Natural killer cell (primary cell): ENCODE measurements around the gene FHL3. TPM values are rescaled to one million over a fixed set of nuclear protein-coding genes. Genes with fewer than 3 reads are reported as not detected.

Source experiments
- ATAC-seq, 3 donors: fragments of 150-1000 bp in 2 of 3; fragments of 200-7000 bp in 1 of 3; cut with Tn5 transposase; 1 replicate in 1 of 3; 2 replicates in 2 of 3; pipeline ENCODE4 v1.10.0; 2021; ENCODE audit warnings: mild to moderate bottlenecking in 2 of 3, moderate library complexity in 2 of 3
- DNase-seq, 2 donors: peaks; one replicate each; pipeline versions ENCODE4 v3.0.0 to v3.0.0-alpha.2; 2013 to 2021; ENCODE audit warnings: mixed read lengths in 1 of 2
- H3K27ac ChIP-seq: one replicate; pipeline ENCODE4 v1.5.1; 2013; ENCODE audit warnings: mild to moderate bottlenecking, low read length
- H3K27me3 ChIP-seq: one replicate; pipeline ENCODE4 v1.6.1; 2013; ENCODE audit warnings: low read length; ENCODE audit not compliant: control insufficient read depth, insufficient read depth
- H3K36me3 ChIP-seq: one replicate; pipeline ENCODE4 v1.6.1; 2013; ENCODE audit warnings: low read length; ENCODE audit not compliant: control insufficient read depth, insufficient read depth
- H3K4me1 ChIP-seq: one replicate; pipeline ENCODE4 v1.6.1; 2013; ENCODE audit warnings: low read length; ENCODE audit not compliant: control insufficient read depth, insufficient read depth
- H3K4me3 ChIP-seq: one replicate; pipeline ENCODE4 v1.5.1; 2013; ENCODE audit warnings: low read length
- H3K9me3 ChIP-seq: one replicate; pipeline ENCODE4 v1.6.1; 2013; ENCODE audit warnings: low read length; ENCODE audit not compliant: control insufficient read depth, insufficient read depth
- H3K27ac Mint-ChIP-seq, 2 donors: one replicate each; pipeline ENCODE4 v1.8.0; 2022; ENCODE audit warnings: mild to moderate bottlenecking in 2 of 2, mixed read lengths in 2 of 2, moderate library complexity in 1 of 2
- H3K27me3 Mint-ChIP-seq, 2 donors: one replicate each; pipeline ENCODE4 v1.8.0; 2022; ENCODE audit warnings: low read depth in 2 of 2, mixed read lengths in 2 of 2
- H3K36me3 Mint-ChIP-seq: one replicate; pipeline ENCODE4 v1.8.0; 2022; ENCODE audit warnings: mixed read lengths
- H3K4me1 Mint-ChIP-seq, 2 donors: one replicate each; pipeline ENCODE4 v1.8.0; 2022; ENCODE audit warnings: mixed read lengths in 2 of 2
- H3K4me3 Mint-ChIP-seq: one replicate; pipeline ENCODE4 v1.8.0; 2022; ENCODE audit warnings: mild to moderate bottlenecking, moderate library complexity, mixed read lengths
- H3K9me3 Mint-ChIP-seq, 2 donors: one replicate each; pipeline ENCODE4 v1.8.0; 2022; ENCODE audit warnings: mixed read lengths in 2 of 2
- CTCF ChIP-seq: fragments of 200-600 bp; IDR thresholded peaks from one replicate; pipeline ENCODE4 v1.8.0; 2022; ENCODE audit warnings: antibody characterized with exemption
- WGBS: methylation state at CpG from one replicate; pipeline ENCODE4 v1.1.7; 2013; ENCODE audit warnings: missing lambda C conversion rate; ENCODE audit not compliant: insufficient coverage; 5-methylcytosine and 5-hydroxymethylcytosine counted together
- intact Hi-C: fragments of 100-400 bp; cut with micrococcal nuclease; formaldehyde crosslinking; loops from one replicate; pipeline ENCODE4 v1.14.2; 2022
- total RNA-seq, 4 donors: library from RNA; stranded (reverse); fragments of 120-200 nt in 1 of 4; gene quantifications; one replicate each; pipeline versions ENCODE4 v1.2.3 to v1.2.4, GENCODE V29; 2013 to 2022

FHL3 gene
- total RNA-seq, 3 donors from 2014 or later (not counting 1 experiment from before 2014, with no cell fraction given): 49.3 to 82.6 (median 53.6) TPM

GRCh38 chr1:38000529-38001455, 4.5 kb downstream of the FHL3 start:
- Mint-ChIP-seq H3K4me3 (peak overlapping the region; percentile 66), H3K36me3 (no peaks in the 10 kb centered on the region), H3K4me1 (peaks cover 58 to 68% of the 10 kb centered on the region in 2 donors), H3K9me3 (no peaks in the 10 kb centered on the region), H3K27ac (peak overlapping the region; percentile 88 to 92), H3K27me3 (no peaks in the 10 kb centered on the region)
- Histone ChIP-seq H3K4me3 (no peak overlapping the region), H3K4me1 (peaks cover 77% of the 10 kb centered on the region), H3K27me3 (no peaks in the 10 kb centered on the region), H3K27ac (peak overlapping the region; percentile 50), H3K36me3 (peaks cover 24% of the 10 kb centered on the region), H3K9me3 (no peaks in the 10 kb centered on the region)
- TF ChIP-seq CTCF: no peak
- 47% methylated on average over 11 of the region's 13 CpGs for WGBS
- ATAC-seq (peak; percentile 36 to 65 (median 56)), DNase-seq (no peak)
- intact Hi-C loops: loop anchor here (10.0 kb wide), 1 partner anchor 526 kb away; the partner anchor contains the start of gene ZC3H12A

DNA sequence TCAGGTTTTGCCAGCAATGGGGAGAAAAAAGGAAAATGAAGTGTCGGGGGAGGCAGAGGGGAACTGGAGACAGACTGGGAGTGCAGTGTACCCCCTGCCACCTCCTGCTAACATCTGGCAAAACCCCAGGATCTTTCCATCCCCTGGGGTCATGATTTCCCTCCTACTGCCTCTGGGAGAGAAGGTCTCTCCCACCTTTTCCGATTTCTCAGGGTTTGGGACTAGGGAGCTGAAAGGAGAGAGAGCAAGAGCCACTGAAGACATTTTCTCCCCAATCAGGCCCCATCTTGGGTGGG, 5.1 kb downstream of the FHL3 start:
- intact Hi-C loops: loop anchor here (10.0 kb wide), 1 partner anchor 525 kb away; the partner anchor contains the start of gene ZC3H12A
- peaks cover 24% of the 10 kb centered on the region for H3K36me3 ChIP-seq
- Mint-ChIP-seq H3K4me1 (peaks cover 62 to 70% of the 10 kb centered on the region in 2 donors), H3K9me3 (no peaks in the 10 kb centered on the region), H3K27ac (peak overlapping the region; percentile 88 to 92), H3K27me3 (no peaks in the 10 kb centered on the region), H3K36me3 (no peaks in the 10 kb centered on the region), H3K4me3 (peak overlapping the region; percentile 66)
- H3K27ac ChIP-seq: peak overlapping the region; percentile 50
- no peak for TF ChIP-seq CTCF
- H3K4me1 ChIP-seq: peaks cover 80% of the 10 kb centered on the region
- 100% methylated on average over 1 of the region's 2 CpGs for WGBS
- H3K4me3 ChIP-seq: no peak overlapping the region
- ATAC-seq: no peak
- no peaks in the 10 kb centered on the region for H3K27me3 ChIP-seq
- DNase-seq: no peak
- no peaks in the 10 kb centered on the region for H3K9me3 ChIP-seq

GRCh38 chr1:37999430-38000232, 5.7 kb downstream of the FHL3 start:
- H3K27ac ChIP-seq: peak overlapping the region; percentile 50
- TF ChIP-seq CTCF: no peak
- no peaks in the 10 kb centered on the region for H3K9me3 ChIP-seq
- ATAC-seq: peak in 2 of 3 donors; percentile 25 to 56
- Mint-ChIP-seq H3K27ac (peak overlapping the region; percentile 88 to 92), H3K36me3 (no peaks in the 10 kb centered on the region), H3K27me3 (no peaks in the 10 kb centered on the region), H3K4me1 (peaks cover 65 to 74% of the 10 kb centered on the region in 2 donors), H3K4me3 (peak overlapping the region; percentile 63), H3K9me3 (no peaks in the 10 kb centered on the region)
- H3K4me3 ChIP-seq: no peak overlapping the region
- H3K4me1 ChIP-seq: peaks cover 82% of the 10 kb centered on the region
- no peak for DNase-seq
- no peaks in the 10 kb centered on the region for H3K27me3 ChIP-seq
- peaks cover 26% of the 10 kb centered on the region for H3K36me3 ChIP-seq
- WGBS: 31% methylated on average over 8 of the region's 9 CpGs
- intact Hi-C loops: loop anchor here (10.0 kb wide), 1 partner anchor 525 kb away; the partner anchor contains the start of gene ZC3H12A
